DLD1 (cell line): ENCODE data around the gene ANAPC2.

ENCODE experiments used
- in situ Hi-C: cut with HindIII; loops from 2 replicates; pipeline ENCODE4 v1.10.0; 2017; ENCODE audit warnings: low sequenced_read_pairs

ANAPC2 gene

GRCh38 chr9:137165250-137165836 lies 23.0 kb downstream of the ANAPC2 start:
- in situ Hi-C loops: loop anchor here (25.0 kb wide), 1 partner anchor 353 kb away; the partner anchor contains the start of gene RABL6

GRCh38 chr9:137164370-137165249 lies 23.8 kb downstream of the ANAPC2 start:
- in situ Hi-C loops: loop anchor here (25.0 kb wide), 1 partner anchor 352 kb away; the partner anchor contains the start of gene RABL6

- in situ Hi-C loops: loop anchor here (25.0 kb wide), 1 partner anchor 352 kb away; the partner anchor contains the start of gene RABL6
Measured at GRCh38 chr9:137163805-137164204, 24.6 kb downstream of the ANAPC2 start.

GRCh38 chr9:137163365-137163715 lies 25.0 kb downstream of the ANAPC2 start:
- in situ Hi-C loops: loop anchor here (25.0 kb wide), 1 partner anchor 351 kb away; the partner anchor contains the start of gene RABL6

- in situ Hi-C loops: loop anchor here (25.0 kb wide), 1 partner anchor 350 kb away; the partner anchor contains the start of gene RABL6
Measured at GRCh38 chr9:137162505-137163364, 25.6 kb downstream of the ANAPC2 start.

GRCh38 chr9:137161558-137162486 lies 26.5 kb downstream of the ANAPC2 start:
- in situ Hi-C loops: loop anchor here (25.0 kb wide), 1 partner anchor 350 kb away; the partner anchor contains the start of gene RABL6

GRCh38 chr9:137160716-137161557 lies 27.4 kb downstream of the ANAPC2 start:
- in situ Hi-C loops: loop anchor here (25.0 kb wide), 1 partner anchor 349 kb away; the partner anchor contains the start of gene RABL6

- in situ Hi-C loops: loop anchor here (25.0 kb wide), 1 partner anchor 348 kb away; the partner anchor contains the start of gene RABL6
Measured at GRCh38 chr9:137160054-137160425, 28.3 kb downstream of the ANAPC2 start.

- in situ Hi-C loops: loop anchor here (25.0 kb wide), 1 partner anchor 347 kb away; the partner anchor contains the start of gene RABL6
Measured at GRCh38 chr9:137159105-137160053, 29.0 kb downstream of the ANAPC2 start.

- in situ Hi-C loops: loop anchor here (25.0 kb wide), 1 partner anchor 346 kb away; the partner anchor contains the start of gene RABL6
Measured at GRCh38 chr9:137158625-137159024, 29.7 kb downstream of the ANAPC2 start.

- in situ Hi-C loops: loop anchor here (25.0 kb wide), 1 partner anchor 346 kb away; the partner anchor contains the start of gene RABL6
Measured at GRCh38 chr9:137157618-137158415, 30.5 kb downstream of the ANAPC2 start.

- in situ Hi-C loops: loop anchor here (25.0 kb wide), 1 partner anchor 344 kb away; the partner anchor contains the start of gene RABL6
Measured at GRCh38 chr9:137156567-137157375, 31.6 kb downstream of the ANAPC2 start.

- in situ Hi-C loops: loop anchor here (25.0 kb wide), 1 partner anchor 341 kb away; the partner anchor contains the start of gene RABL6
Measured at GRCh38 chr9:137152844-137153405, 35.4 kb downstream of the ANAPC2 start.

- in situ Hi-C loops: loop anchor here (25.0 kb wide), 1 partner anchor 339 kb away; the partner anchor contains the start of gene RABL6
Measured at GRCh38 chr9:137150617-137151457, 37.5 kb downstream of the ANAPC2 start.
